Gastroesophageal sphincter (tissue), 3 donors: ENCODE measurements around the gene ZNF528.

ENCODE experiments used
- POLR2A ChIP-seq, 2 donors: fragments of 450-650 bp; IDR thresholded peaks; one replicate each; pipeline ENCODE4 v1.6.1; 2017; ENCODE audit warnings: antibody characterized with exemption in 2 of 2, mild to moderate bottlenecking in 2 of 2, moderate library complexity in 1 of 2
- TF ChIP-seq, protein P1 (sequence below), 4 experiments: fragments of 200-600 bp in 2 of 4; fragments of 450-650 bp in 2 of 4; sonication (generic) in 1 of 4; IDR thresholded peaks; one replicate each; pipeline ENCODE4 v1.5.1; 2017 to 2019; ENCODE audit warnings: antibody characterized with exemption in 4 of 4, mild to moderate bottlenecking in 2 of 4, moderate library complexity in 2 of 4

DNA sequence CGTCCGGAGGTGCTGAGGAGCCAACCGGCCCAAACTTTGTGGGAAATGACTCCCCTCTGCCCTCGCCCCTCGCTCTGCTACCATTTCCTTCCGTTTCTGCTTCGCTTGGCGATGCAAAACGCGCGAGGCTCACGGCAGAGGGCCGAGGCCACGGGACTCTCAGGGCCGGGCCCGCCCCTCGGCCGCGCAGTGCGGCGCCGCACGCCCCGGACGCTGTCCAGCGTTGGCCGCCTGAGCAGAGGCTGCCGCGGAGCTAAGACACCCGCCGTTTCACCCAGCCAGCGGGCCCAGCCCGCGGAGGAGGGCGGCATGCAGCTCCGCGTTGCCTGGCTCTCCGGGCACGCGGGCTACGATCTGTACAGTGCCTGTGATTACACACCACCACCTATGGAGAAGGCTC lies 53.6 kb downstream of the ZNF528 start:
- TF ChIP-seq, protein P1, sequence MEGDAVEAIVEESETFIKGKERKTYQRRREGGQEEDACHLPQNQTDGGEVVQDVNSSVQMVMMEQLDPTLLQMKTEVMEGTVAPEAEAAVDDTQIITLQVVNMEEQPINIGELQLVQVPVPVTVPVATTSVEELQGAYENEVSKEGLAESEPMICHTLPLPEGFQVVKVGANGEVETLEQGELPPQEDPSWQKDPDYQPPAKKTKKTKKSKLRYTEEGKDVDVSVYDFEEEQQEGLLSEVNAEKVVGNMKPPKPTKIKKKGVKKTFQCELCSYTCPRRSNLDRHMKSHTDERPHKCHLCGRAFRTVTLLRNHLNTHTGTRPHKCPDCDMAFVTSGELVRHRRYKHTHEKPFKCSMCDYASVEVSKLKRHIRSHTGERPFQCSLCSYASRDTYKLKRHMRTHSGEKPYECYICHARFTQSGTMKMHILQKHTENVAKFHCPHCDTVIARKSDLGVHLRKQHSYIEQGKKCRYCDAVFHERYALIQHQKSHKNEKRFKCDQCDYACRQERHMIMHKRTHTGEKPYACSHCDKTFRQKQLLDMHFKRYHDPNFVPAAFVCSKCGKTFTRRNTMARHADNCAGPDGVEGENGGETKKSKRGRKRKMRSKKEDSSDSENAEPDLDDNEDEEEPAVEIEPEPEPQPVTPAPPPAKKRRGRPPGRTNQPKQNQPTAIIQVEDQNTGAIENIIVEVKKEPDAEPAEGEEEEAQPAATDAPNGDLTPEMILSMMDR (IDR thresholded peaks at IDR 0.05): no peak
- no peak for TF ChIP-seq POLR2A (IDR thresholded peaks at IDR 0.05)
